GM23248 (cell line): ENCODE data around the gene CRACDL.

Source experiments
- EZH2 ChIP-seq: fragments of 200-600 bp; sonication (generic); IDR thresholded peaks from 2 replicates; pipeline ENCODE4 v1.6.1; 2018; ENCODE audit warnings: antibody characterized with exemption, mild to moderate bottlenecking; ENCODE audit not compliant: insufficient read depth, poor library complexity, severe bottlenecking
- EZH2phosphoT487 ChIP-seq: fragments of 200-600 bp; sonication (generic); IDR thresholded peaks from 2 replicates; pipeline ENCODE4 v1.6.1; 2018; ENCODE audit warnings: antibody characterized with exemption, moderate library complexity, mild to moderate bottlenecking, low read depth; ENCODE audit not compliant: insufficient read depth

GRCh38 chr2:98818164-98818563 is 117.9 kb downstream of the CRACDL start:
- TF ChIP-seq EZH2 (no peak), EZH2phosphoT487 (no peak)
